Activated naive CD4-positive, alpha-beta T cell treated with Interleukin-2 at 50 U/mL for 16 hours (primary cell): ENCODE data around the gene TCHHL1.
"Not testable (repeated sequence)": the region's sequence is repeated elsewhere in the genome, so short reads cannot be mapped to it uniquely, and the experiment has no call there.

Source experiments
- DNase-seq: peaks from one replicate; pipeline ENCODE4 v3.0.0-alpha.2; 2020

Gene TCHHL1

GRCh38 chr1:152084853-152085252, 4.0 kb downstream of the TCHHL1 start:
- no peak for DNase-seq

GRCh38 chr1:152081026-152081425, 7.8 kb downstream of the TCHHL1 start:
- DNase-seq: not testable (repeated sequence)

DNA sequence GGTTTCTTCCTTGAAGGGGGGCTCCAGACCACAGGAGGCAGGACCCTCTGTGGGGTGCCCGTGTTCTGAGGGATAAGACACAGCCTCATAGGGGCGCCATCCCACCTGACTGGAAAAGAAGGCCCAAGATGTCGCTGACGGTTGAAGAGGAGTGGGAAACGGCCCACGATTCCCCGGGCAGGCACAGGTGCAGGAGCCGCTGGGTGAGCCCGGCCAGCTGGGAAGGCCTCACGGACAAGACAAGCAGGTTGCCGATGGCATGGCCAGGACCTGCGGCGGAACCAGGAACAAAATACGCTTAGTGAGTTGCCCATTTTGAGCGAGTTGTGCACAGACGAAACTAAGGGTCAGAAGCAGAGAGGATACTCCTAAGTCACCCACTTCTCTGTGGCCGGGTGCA, 8.4 kb downstream of the TCHHL1 start:
- not testable (repeated sequence) for DNase-seq

DNA sequence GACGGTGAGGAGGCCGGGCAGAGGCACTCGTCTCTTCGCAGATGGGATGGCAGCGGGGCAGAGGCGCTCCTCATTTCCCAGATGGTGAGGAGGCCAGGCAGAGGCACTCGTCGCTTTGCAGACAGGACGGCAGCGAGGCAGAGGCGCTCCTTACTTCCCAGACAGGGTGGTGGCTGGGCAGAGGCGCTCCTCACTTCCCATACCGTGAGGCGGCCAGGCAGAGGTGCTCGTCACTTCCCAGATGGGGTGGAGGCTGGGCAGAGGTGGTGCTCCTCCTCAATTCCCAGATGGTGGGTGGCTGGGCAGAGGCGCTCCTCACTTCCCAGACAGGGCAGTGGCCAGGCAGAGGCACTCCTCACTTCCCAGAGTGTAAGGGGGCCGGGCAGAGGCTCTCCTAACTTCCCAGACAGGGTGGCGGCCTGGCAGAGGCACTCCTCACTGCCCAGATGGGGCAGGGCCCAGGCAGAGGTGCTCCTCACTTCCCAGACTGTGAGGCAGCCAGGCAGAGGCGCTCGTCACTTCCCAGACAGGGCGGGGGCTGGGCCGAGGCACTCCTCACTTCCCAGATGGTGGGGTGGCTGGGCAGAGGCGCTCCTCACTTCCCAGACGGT, 9.9 kb downstream of the TCHHL1 start:
- no peak for DNase-seq

DNA sequence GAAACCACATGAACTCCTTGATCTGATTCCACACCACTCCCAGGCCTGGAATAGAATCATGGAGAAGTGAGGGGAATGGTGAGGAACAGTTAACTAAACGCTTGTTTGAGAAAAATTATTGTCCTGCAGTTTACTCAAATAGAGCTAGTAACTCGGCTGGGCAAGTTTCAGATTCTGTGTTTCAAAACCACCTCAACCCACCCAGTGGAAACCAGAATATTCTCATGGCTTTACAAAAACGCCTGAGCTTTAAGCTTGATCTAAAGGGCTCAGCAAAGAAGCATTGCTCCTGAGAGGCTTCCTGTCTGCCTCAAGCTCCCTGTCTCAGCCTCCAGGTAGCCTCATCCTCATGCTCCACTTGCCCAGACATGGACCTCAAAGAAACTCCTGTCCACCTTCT, 16.6 kb downstream of the TCHHL1 start:
- DNase-seq: no peak

GRCh38 chr1:152071123-152071522, 17.7 kb downstream of the TCHHL1 start:
- DNase-seq: no peak

- DNase-seq: no peak
Measured at GRCh38 chr1:152067929-152068328, 20.9 kb downstream of the TCHHL1 start.

DNA sequence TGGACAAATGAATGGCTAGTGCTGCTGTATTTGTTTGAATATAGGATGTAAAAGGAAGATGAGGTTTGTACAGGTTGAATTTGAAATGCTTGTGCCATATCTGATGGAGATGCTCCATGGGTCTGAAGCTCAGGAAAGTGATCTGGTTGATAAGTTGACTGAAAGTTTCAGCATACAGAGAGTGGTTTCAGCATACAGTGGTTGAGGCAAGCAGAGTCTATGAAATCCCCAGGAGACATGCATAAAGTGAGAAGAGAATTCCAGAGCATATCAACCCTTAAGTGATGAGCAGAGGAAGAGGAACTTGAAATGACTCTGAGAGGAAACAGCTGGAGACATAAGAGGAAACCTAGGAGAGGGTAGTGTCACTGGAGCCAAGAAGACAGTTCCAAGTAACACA, 21.7 kb downstream of the TCHHL1 start:
- no peak for DNase-seq

DNA sequence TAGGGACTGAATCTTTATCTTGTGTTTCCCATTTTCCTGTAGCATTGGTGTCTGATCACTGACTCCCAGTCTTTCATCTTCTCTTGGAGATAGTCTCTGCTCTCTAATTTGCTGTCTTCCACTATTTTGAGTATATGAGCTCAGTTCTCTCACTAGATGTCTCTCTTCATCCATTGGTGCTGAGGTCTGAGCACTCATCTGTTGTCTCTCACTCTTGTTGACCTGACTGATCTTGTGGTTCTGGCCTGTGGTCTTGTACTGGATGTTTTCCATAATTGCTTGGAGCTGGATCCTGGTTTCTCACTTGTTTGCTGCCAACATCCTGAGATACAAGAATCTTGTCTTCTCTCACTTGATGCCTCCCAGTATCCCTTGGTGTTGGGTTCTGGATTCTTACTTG, 26.9 kb downstream of the TCHHL1 start:
- DNase-seq: no peak

DNA sequence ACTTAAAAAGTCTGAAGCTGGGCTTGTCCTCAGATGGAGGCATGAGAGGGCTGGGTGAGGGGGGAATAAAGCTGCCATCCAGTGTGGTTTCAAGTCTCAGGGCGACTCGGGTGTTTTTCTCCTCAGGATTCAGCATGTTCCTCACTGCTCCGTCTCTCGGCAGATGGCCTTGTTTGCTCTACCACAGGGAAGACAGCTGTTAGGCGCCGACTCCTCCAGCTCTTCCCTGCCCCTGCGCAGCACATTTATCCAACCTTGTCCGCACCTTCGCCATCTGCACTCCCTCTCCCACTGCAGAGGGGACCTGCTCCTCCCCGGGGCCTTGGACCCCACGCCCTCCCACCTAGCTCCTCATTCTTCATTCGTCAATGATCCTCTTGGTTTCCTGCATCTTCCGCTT, 35.5 kb downstream of the TCHHL1 start:
- no peak for DNase-seq

DNA sequence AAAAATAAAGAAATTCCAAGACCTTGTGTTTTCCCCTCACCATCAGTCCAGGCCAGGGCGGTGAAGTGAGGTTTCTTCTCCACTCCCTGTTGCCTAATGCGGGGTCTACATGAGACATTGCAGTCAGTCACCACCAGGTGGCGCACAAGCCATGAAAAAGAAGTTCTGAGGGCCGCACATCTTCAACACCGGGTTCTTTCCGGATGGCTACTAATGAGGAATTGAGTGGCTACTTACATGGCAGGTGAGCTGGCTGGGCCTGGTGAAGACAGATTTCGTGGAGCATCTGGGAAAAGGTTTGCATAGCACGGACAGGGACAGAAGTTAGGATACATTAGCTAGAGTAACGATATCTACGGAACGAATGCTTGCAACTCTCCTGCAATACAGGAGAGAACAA, 36.3 kb downstream of the TCHHL1 start:
- DNase-seq: peak; percentile 85

DNA sequence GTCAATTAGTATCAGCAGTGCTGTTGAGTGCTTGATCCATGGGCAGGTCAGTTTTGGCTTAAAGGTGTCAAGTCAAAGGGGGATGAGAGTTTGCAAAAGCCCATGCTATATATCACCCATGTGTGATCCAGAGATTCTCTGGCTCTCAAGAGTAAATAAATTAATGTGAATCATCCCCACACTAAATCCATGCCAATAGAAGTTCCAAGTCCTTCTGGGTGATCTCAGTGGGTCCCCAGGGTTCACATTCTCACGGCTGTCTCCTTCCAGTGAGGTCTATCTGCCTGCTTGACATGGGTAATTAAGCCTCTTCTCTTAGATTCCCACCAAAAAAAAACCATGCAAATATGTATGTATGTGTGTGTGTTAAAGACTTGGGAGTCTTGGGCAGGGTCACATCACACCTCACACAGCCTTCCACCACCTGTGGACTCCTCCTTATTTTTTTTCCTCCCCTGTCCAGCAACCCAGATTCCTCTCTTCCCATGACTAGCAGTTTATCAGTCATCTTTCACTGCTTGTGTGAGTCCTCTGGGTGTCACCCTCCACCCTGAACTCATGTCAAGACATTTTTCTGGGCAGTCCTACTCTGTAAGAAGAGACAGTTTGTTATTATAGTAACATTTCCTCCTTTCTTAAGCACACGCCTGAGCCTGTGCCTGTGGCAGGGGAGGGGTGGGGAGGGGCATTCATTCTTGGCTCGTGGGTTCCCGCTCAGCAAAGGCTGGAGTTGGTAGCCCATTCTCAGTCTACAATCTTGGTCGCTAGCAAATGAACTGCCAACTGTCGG, 37.8 kb downstream of the TCHHL1 start:
- no peak for DNase-seq

GRCh38 chr1:152049291-152050083, 39.4 kb downstream of the TCHHL1 start:
- no peak for DNase-seq

- DNase-seq: peak; percentile 66
Measured at GRCh38 chr1:152048416-152049009, 40.4 kb downstream of the TCHHL1 start.

DNA sequence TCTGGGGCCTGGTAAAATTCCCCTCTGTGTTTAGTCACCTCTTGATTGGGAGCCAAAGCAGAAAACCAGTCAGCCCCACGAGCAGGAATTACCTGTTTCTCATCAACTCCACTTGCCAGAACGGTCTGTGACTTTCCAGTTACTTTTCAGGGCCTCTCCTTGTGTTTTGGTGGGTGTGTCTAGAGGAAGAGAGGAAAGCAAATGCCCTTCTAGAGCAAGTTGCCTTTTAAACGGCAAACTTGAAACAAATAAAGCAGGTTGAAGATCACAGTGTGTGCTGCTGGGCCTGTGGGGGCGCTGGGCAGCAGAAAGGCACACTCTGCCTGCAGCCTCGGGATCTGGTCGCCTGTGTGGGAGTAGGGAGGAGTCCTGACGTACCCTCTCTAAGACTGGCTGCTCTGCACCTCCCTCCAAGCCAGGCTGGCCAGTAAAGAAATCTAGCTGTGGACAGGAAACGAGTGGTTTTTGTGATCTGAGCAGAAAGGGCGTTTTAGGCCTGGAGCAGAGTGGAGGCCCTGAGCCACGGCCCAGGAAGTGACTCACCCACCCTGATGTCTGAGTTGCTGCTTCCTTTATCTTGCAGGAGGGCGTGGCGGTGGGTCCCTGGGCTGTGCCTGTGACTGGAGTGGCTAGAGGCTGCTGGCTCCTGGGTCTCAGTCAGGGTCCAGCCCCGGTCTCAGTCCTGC, 41.0 kb downstream of the TCHHL1 start:
- peak; percentile 87 for DNase-seq

DNA sequence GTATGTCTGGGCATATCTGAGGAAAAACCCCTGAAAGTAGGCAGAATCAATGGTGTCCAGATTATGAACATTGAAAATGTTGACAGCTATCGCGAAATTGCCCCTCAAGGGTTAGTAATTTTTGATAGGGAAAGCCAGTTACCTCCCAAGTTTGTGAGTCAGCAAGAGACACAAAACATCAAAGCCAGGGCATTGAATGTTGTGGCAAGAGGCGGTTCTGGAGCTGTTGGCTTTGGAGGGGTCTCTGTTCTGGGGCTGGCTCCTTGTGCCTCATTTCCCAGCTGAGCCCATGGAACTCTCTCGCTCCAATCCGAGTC, 41.5 kb downstream of the TCHHL1 start:
- DNase-seq: no peak

GRCh38 chr1:152044386-152044785, 44.5 kb downstream of the TCHHL1 start:
- DNase-seq: no peak

- no peak for DNase-seq
Measured at GRCh38 chr1:152043870-152044269, 45.0 kb downstream of the TCHHL1 start.

- DNase-seq: no peak
Measured at GRCh38 chr1:152042030-152042429, 46.8 kb downstream of the TCHHL1 start.

- no peak for DNase-seq
Measured at GRCh38 chr1:152039886-152040285, 49.0 kb downstream of the TCHHL1 start.

DNA sequence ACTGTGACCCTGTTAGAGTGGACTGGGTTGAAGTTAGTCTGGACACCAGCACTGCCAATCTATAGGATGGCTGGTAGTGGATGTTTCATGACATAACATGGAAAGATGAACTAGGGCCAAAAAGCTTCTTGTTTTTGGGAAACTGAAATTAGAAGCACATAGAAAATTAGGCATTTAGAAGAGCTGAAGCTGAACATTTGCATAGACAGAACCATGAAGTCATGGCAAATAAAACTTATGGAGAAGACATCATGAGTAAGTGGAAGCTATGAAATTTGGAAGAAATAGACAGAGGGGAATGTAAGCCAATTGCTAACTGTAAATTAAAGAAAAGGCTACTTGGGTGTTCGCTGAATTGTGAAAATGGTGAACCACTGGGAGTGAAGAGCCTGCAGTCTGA, 49.4 kb downstream of the TCHHL1 start:
- DNase-seq: no peak

- no peak for DNase-seq
Measured at GRCh38 chr1:152038871-152039270, 50.0 kb downstream of the TCHHL1 start.
